Keratinocyte (primary cell): ENCODE results near the gene CMSS1.

Source experiments
- CTCF ChIP-seq, 3 experiments: IDR thresholded peaks in 1 of 3; conservative IDR thresholded peaks in 1 of 3; optimal IDR thresholded peaks in 1 of 3; 2 replicates in 2 of 3; 3 replicates in 1 of 3; pipeline versions ENCODE3 to v1.5.1; 2011; ENCODE audit warnings: low read length in 3 of 3, mild to moderate bottlenecking in 3 of 3, moderate library complexity in 2 of 3, control low read depth in 1 of 3, inconsistent platforms in 1 of 3; ENCODE audit not compliant: insufficient read depth in 2 of 3; ENCODE audit errors: extremely low read depth in 1 of 3
- EZH2 ChIP-seq: IDR thresholded peaks from one replicate; pipeline ENCODE4 v1.6.1; 2012; ENCODE audit warnings: inconsistent platforms, mild to moderate bottlenecking, low read length, moderate library complexity

- TF ChIP-seq CTCF (optimal IDR thresholded peaks at IDR 0.05 in 1 of 3, IDR thresholded peaks at IDR 0.05 in 1 of 3, conservative IDR thresholded peaks at IDR 0.05 in 1 of 3; ENCODE audit: extremely low read depth in 1 of 3, insufficient read depth in 2 of 3, low read length in 3 of 3) (no peak), EZH2 (no peak)
These were observed 286.8 kb downstream of the CMSS1 start for GRCh38 chr3:100104442-100104798.
